IMR-90 (cell line): Measurements from ENCODE around the gene EGF. TPM values are rescaled to one million over a fixed set of nuclear protein-coding genes. Genes with fewer than 3 reads are reported as not detected.

Experiments
- ATAC-seq: fragments of 200-7000 bp; cut with Tn5 transposase; 2 replicates; pipeline ENCODE4 v1.9.1; 2020; ENCODE audit warnings: low read depth, mild to moderate bottlenecking, moderate library complexity
- BruUV-seq: library from RNA; stranded (reverse); fragments of 400-500 nt; replicated peaks from 2 replicates; lab custom pipeline; 2021; lab: Mats Ljungman, UMichigan
- CTCF ChIA-PET: fragments of 300-600 bp; formaldehyde crosslinking; extraction: SDS; loops from one replicate; lab custom pipeline; 2021; ENCODE audit warnings: antibody characterized with exemption; lab: Yijun Ruan, JAX
- POLR2A ChIA-PET: fragments of 300-600 bp; sonication (Branson Sonifier 250); formaldehyde crosslinking; loops from one replicate; lab custom pipeline; 2022; ENCODE audit warnings: antibody characterized with exemption; ENCODE audit not compliant: unreplicated experiment; lab: Charles Lee
- DNase-seq: peaks from one replicate; pipeline ENCODE4 v3.0.0; 2013
- H2AFZ ChIP-seq: replicated peaks from 2 replicates; pipeline ENCODE3; 2013; ENCODE audit warnings: low read length, mild to moderate bottlenecking; ENCODE audit not compliant: poor library complexity
- H2AK5ac ChIP-seq: 2 replicates; pipeline ENCODE4 v1.6.1; 2013; ENCODE audit warnings: low read depth, low read length, inconsistent platforms
- H2AK9ac ChIP-seq: replicated peaks from 2 replicates; pipeline ENCODE3; 2013; ENCODE audit warnings: mild to moderate bottlenecking, low read depth, low read length, moderate library complexity; ENCODE audit not compliant: poor library complexity
- H2BK120ac ChIP-seq: 2 replicates; pipeline ENCODE4 v1.6.1; 2013; ENCODE audit warnings: low read depth, low read length, inconsistent platforms
- H2BK15ac ChIP-seq: 3 replicates; pipeline ENCODE4 v1.6.1; 2013; ENCODE audit warnings: low read depth, low read length, inconsistent platforms
- H2BK20ac ChIP-seq: 2 replicates; pipeline ENCODE4 v1.6.1; 2013; ENCODE audit warnings: low read depth, mild to moderate bottlenecking, inconsistent platforms, low read length, moderate library complexity
- H2BK5ac ChIP-seq: 2 replicates; pipeline ENCODE4 v1.6.1; 2013; ENCODE audit warnings: mild to moderate bottlenecking, low read depth, low read length, inconsistent platforms; ENCODE audit not compliant: poor library complexity, severe bottlenecking
- H3K14ac ChIP-seq: replicated peaks from 2 replicates; pipeline ENCODE4 v1.6.1; 2013; ENCODE audit warnings: low read depth, low read length, inconsistent platforms
- H3K18ac ChIP-seq: 2 replicates; pipeline ENCODE4 v1.6.1; 2013; ENCODE audit warnings: low read depth, low read length, control low read depth
- H3K23ac ChIP-seq: 2 replicates; pipeline ENCODE4 v1.6.1; 2013; ENCODE audit warnings: low read depth, low read length, inconsistent platforms
- H3K27ac ChIP-seq: 2 replicates; pipeline ENCODE4 v1.5.1; 2013; ENCODE audit warnings: mild to moderate bottlenecking, control low read depth, low read length; ENCODE audit not compliant: insufficient read depth
- H3K27me3 ChIP-seq: 2 replicates; pipeline ENCODE4 v1.6.1; 2013; ENCODE audit warnings: low read length; ENCODE audit not compliant: control insufficient read depth, insufficient read depth
- H3K36me3 ChIP-seq: 2 replicates; pipeline ENCODE4 v1.6.1; 2013; ENCODE audit warnings: low read length, mixed read lengths; ENCODE audit not compliant: control insufficient read depth, insufficient read depth
- H3K4ac ChIP-seq: 2 replicates; pipeline ENCODE4 v1.6.1; 2013; ENCODE audit warnings: low read depth, low read length, inconsistent platforms
- H3K4me1 ChIP-seq: 2 replicates; pipeline ENCODE4 v1.6.1; 2013; ENCODE audit warnings: low read length, mixed read lengths; ENCODE audit not compliant: control insufficient read depth, insufficient read depth
- H3K4me2 ChIP-seq: 2 replicates; pipeline ENCODE4 v1.6.1; 2013; ENCODE audit warnings: low read depth, mild to moderate bottlenecking, control low read depth, low read length, moderate library complexity
- H3K4me3 ChIP-seq: 2 replicates; pipeline ENCODE4 v1.5.1; 2013; ENCODE audit warnings: low read depth, mild to moderate bottlenecking, control low read depth, low read length, moderate library complexity; ENCODE audit not compliant: insufficient read depth
- H3K56ac ChIP-seq: 2 replicates; pipeline ENCODE4 v1.6.1; 2013; ENCODE audit warnings: low read length, inconsistent platforms; ENCODE audit not compliant: insufficient read depth; ENCODE audit errors: extremely low read depth
- H3K79me1 ChIP-seq, 2 experiments: 2 replicates each; pipeline ENCODE4 v1.6.1; 2013; ENCODE audit warnings: low read length in 2 of 2, inconsistent platforms in 1 of 2, low read depth in 1 of 2
- H3K9ac ChIP-seq: 2 replicates; pipeline ENCODE4 v1.6.1; 2013; ENCODE audit warnings: low read depth, low read length, control low read depth
- H3K9me1 ChIP-seq: 2 replicates; pipeline ENCODE4 v1.6.1; 2013; ENCODE audit warnings: low read length, inconsistent platforms; ENCODE audit not compliant: insufficient read depth
- H3K9me3 ChIP-seq: 2 replicates; pipeline ENCODE4 v1.6.1; 2013; ENCODE audit warnings: low read length; ENCODE audit not compliant: control insufficient read depth, insufficient read depth
- H4K20me1 ChIP-seq: 2 replicates; pipeline ENCODE4 v1.6.1; 2013; ENCODE audit warnings: low read length, inconsistent platforms; ENCODE audit not compliant: insufficient read depth
- H4K5ac ChIP-seq: 2 replicates; pipeline ENCODE4 v1.6.1; 2013; ENCODE audit warnings: mild to moderate bottlenecking, low read depth, low read length, control low read depth
- H4K8ac ChIP-seq, 2 experiments: 2 replicates each; pipeline ENCODE4 v1.6.1; 2013; ENCODE audit warnings: low read depth in 2 of 2, low read length in 2 of 2, control low read depth in 1 of 2, inconsistent platforms in 1 of 2
- H4K91ac ChIP-seq: 2 replicates; pipeline ENCODE4 v1.6.1; 2013; ENCODE audit warnings: low read depth, low read length, inconsistent platforms; ENCODE audit not compliant: insufficient read depth
- CEBPB ChIP-seq: IDR thresholded peaks from 2 replicates; pipeline ENCODE4 v1.6.1; 2012; ENCODE audit warnings: low read depth, low read length, improper control_type of control experiment
- CHD1 ChIP-seq: IDR thresholded peaks from 2 replicates; pipeline ENCODE4 v1.6.1; 2012; ENCODE audit warnings: low read depth, low read length, improper control_type of control experiment
- CTCF ChIP-seq: conservative IDR thresholded peaks from 2 replicates; pipeline ENCODE4 v1.5.1; 2012; ENCODE audit warnings: mild to moderate bottlenecking, low read depth, low read length, improper control_type of control experiment
- MAFK ChIP-seq: IDR thresholded peaks from 2 replicates; pipeline ENCODE4 v1.6.1; 2012; ENCODE audit warnings: low read depth, low read length, improper control_type of control experiment
- MAZ ChIP-seq: IDR thresholded peaks from 2 replicates; pipeline ENCODE4 v1.6.1; 2012; ENCODE audit warnings: low read depth, mild to moderate bottlenecking, low read length, improper control_type of control experiment, moderate library complexity, borderline replicate concordance
- NFE2L2 ChIP-seq: fragments of 150-350 bp; IDR thresholded peaks from 2 replicates; pipeline ENCODE4 v1.6.1; 2016; ENCODE audit warnings: low read depth, mild to moderate bottlenecking, low read length
- POLR2A ChIP-seq: IDR thresholded peaks from 2 replicates; pipeline ENCODE4 v1.6.1; 2012; ENCODE audit warnings: mild to moderate bottlenecking, low read depth, low read length
- RAD21 ChIP-seq: IDR thresholded peaks from 2 replicates; pipeline ENCODE4 v1.6.1; 2012; ENCODE audit warnings: low read length, improper control_type of control experiment
- RFX5 ChIP-seq: IDR thresholded peaks from 2 replicates; pipeline ENCODE4 v1.8.0; 2012; ENCODE audit warnings: low read depth, mild to moderate bottlenecking, low read length, moderate library complexity
- SMC3 ChIP-seq: fragments of 150-350 bp; IDR thresholded peaks from 2 replicates; pipeline ENCODE4 v1.6.1; 2016; ENCODE audit warnings: low read depth, mild to moderate bottlenecking, antibody characterized with exemption, low read length, moderate library complexity
- USF2 ChIP-seq: fragments of 150-350 bp; IDR thresholded peaks from 2 replicates; pipeline ENCODE4 v1.6.1; 2017; ENCODE audit warnings: mild to moderate bottlenecking, antibody characterized with exemption, low read length, low read depth
- WGBS, 2 experiments: methylation state at CpG; one replicate each; pipeline versions ENCODE4 v1.1.5 to v1.1.7; 2013; ENCODE audit warnings: missing lambda C conversion rate in 2 of 2; ENCODE audit not compliant: insufficient read length in 1 of 2; ENCODE audit errors: extremely low coverage in 2 of 2; 5-methylcytosine and 5-hydroxymethylcytosine counted together
- dilution Hi-C: fragments of 300-500 bp; cut with HindIII; formaldehyde crosslinking; loops from one replicate; pipeline ENCODE4 v1.14.3; 2018; ENCODE audit warnings: low sequenced_read_pairs; ENCODE audit not compliant: unreplicated experiment
- in situ Hi-C: fragments of 300-500 bp; cut with MboI; formaldehyde crosslinking; loops from 3 replicates; pipeline ENCODE4 v1.14.3; 2019; ENCODE audit warnings: low sequenced_read_pairs, inconsistent platforms, mixed read lengths
- intact Hi-C: fragments of 100-400 bp; cut with micrococcal nuclease; formaldehyde crosslinking; loops from 2 replicates; pipeline ENCODE4 v1.10.0; 2022
- polyA plus RNA-seq, 3 experiments: library from polyadenylated mRNA; depleted of rRNA; stranded (reverse); fragments of >200 nt; gene quantifications; 2 replicates each; pipeline ENCODE4 v1.2.3, GENCODE V29; 2012; ENCODE audit warnings: low replicate concordance in 1 of 3
- total RNA-seq: library from RNA; depleted of rRNA; stranded (reverse); fragments of >200 nt; gene quantifications from 2 replicates; pipeline ENCODE4 v1.2.3, GENCODE V29; 2012

The EGF gene
- total and polyA plus RNA-seq, 2 of the 4 experiments (the other 2 are of a cell fraction), result 1.7 to 2.2 TPM

- no peak for TF ChIP-seq CTCF
- TF ChIP-seq CHD1, result no peak
Observed at GRCh38 chr4:110004556-110004955, 91.9 kb downstream of the EGF start (continued).

GRCh38 chr4:110005461-110006056, 92.9 kb downstream of the EGF start:
- H3K4me2 ChIP-seq, result no peak overlapping the region
- no peaks in the 10 kb centered on the region for H3K9me1 ChIP-seq
- DNase-seq (peak; percentile 78), ATAC-seq (peak; percentile 67)
- ChIA-PET CTCF (interaction anchor here (0.7 to 5.4 kb wide), 7 partner anchors 14 to 512 kb away, joined by 3 to 52 read pairs (median 4); no protein-coding TSS in a partner anchor), POLR2A (no interaction called here)
- H3K4me1 ChIP-seq, result no peaks in the 10 kb centered on the region
- BruUV-seq, result no TSS peak
- no CpG with 5 or more reads among the region's 1 CpG for WGBS, 2 experiments
- H3K23ac ChIP-seq, result no peak overlapping the region
- in situ Hi-C loops (loop anchor here (5.0 to 25.0 kb wide), 2 partner anchors 202 to 307 kb away; no protein-coding TSS in a partner anchor), intact Hi-C loops (loop anchor here (1.0 to 5.0 kb wide), 4 partner anchors 193 to 504 kb away; partner anchors contain the start of gene ELOVL6), dilution Hi-C loops (no loop called here)
- H3K56ac ChIP-seq, result no peak overlapping the region
- no peak overlapping the region for H3K18ac ChIP-seq
- no peaks in the 10 kb centered on the region for H3K27me3 ChIP-seq
- H2BK120ac ChIP-seq, result no peak overlapping the region
- no peak overlapping the region for H2AK5ac ChIP-seq
- no peak overlapping the region for H3K14ac ChIP-seq
- H3K4ac ChIP-seq, result no peak overlapping the region
- H3K36me3 ChIP-seq, result no peaks in the 10 kb centered on the region
- no peak overlapping the region for H2AFZ ChIP-seq
- H3K4me3 ChIP-seq, result no peak overlapping the region
- H4K91ac ChIP-seq, result no peak overlapping the region
- no peak overlapping the region for H2BK15ac ChIP-seq
- H4K20me1 ChIP-seq, result no peaks in the 10 kb centered on the region
- H3K9me3 ChIP-seq, result no peaks in the 10 kb centered on the region
- no peak overlapping the region for H3K27ac ChIP-seq
- H4K5ac ChIP-seq, result no peak overlapping the region
- no peak overlapping the region for H2BK5ac ChIP-seq
- H4K8ac ChIP-seq, result no peak overlapping the region
- H3K79me1 ChIP-seq, result no peaks in the 10 kb centered on the region
- H3K9ac ChIP-seq, result no peak overlapping the region
- H2AK9ac ChIP-seq, result no peak overlapping the region
- no peak overlapping the region for H2BK20ac ChIP-seq
- TF ChIP-seq SMC3 (peak; percentile 92), RAD21 (peak; percentile 95), CEBPB (no peak), CHD1 (no peak), NFE2L2 (no peak), MAZ (no peak), CTCF (peak; percentile 95), USF2 (no peak), MAFK (no peak), RFX5 (no peak), POLR2A (no peak)
